Endothelial cell of umbilical vein (primary cell): ENCODE measurements around the gene UBE2M.

Source experiments
- EZH2 ChIP-seq: IDR thresholded peaks from 2 replicates; pipeline ENCODE4 v1.6.1; 2012; ENCODE audit warnings: borderline replicate concordance, low read depth, mild to moderate bottlenecking, moderate library complexity, low read length, inconsistent platforms; ENCODE audit not compliant: severe bottlenecking
- GATA2 ChIP-seq: IDR thresholded peaks from 2 replicates; pipeline ENCODE4 v1.7.0; 2011; ENCODE audit warnings: low read depth, mild to moderate bottlenecking, moderate library complexity, mixed read lengths, low read length; ENCODE audit not compliant: insufficient read length, insufficient read depth
- POLR2A ChIP-seq: IDR thresholded peaks from 2 replicates; pipeline ENCODE4 v1.6.1; 2012; ENCODE audit warnings: low read depth, mild to moderate bottlenecking, control low read depth, low read length
- POLR2AphosphoS5 ChIP-seq: IDR thresholded peaks from 2 replicates; pipeline ENCODE4 v1.6.1; 2012; ENCODE audit warnings: low read depth, mild to moderate bottlenecking, control low read depth, low read length, moderate library complexity; ENCODE audit not compliant: insufficient read depth
- TF ChIP-seq, protein P1 (sequence below), 2 donors: IDR thresholded peaks; 1 replicate in 1 of 2; 2 replicates in 1 of 2; pipeline ENCODE4 v1.5.1; 2011; ENCODE audit warnings: low read length in 2 of 2, mild to moderate bottlenecking in 2 of 2, moderate library complexity in 2 of 2, control low read depth in 1 of 2, inconsistent platforms in 1 of 2, low read depth in 1 of 2; ENCODE audit not compliant: insufficient read depth in 1 of 2; ENCODE audit errors: extremely low read depth in 1 of 2

DNA sequence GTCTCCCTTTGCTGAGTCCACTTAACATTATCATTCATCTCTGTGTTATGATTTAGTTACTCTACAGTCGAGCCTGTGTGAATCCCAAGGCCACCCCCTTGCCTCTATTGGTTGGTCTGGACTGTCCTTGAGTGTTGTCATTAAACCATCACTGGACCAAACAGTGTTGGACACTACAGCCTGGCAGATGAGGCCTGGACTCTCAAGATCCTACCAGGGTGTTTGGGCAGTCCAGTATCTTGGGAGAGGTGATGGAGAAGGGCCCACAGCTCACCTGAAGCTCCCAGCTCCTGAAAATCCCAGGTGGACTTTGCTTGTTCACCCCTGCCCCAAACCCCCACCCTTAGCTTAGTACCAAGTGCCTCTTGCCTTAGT is 7.3 kb downstream of the UBE2M start:
- TF ChIP-seq POLR2A = no peak
- TF ChIP-seq, protein P1, sequence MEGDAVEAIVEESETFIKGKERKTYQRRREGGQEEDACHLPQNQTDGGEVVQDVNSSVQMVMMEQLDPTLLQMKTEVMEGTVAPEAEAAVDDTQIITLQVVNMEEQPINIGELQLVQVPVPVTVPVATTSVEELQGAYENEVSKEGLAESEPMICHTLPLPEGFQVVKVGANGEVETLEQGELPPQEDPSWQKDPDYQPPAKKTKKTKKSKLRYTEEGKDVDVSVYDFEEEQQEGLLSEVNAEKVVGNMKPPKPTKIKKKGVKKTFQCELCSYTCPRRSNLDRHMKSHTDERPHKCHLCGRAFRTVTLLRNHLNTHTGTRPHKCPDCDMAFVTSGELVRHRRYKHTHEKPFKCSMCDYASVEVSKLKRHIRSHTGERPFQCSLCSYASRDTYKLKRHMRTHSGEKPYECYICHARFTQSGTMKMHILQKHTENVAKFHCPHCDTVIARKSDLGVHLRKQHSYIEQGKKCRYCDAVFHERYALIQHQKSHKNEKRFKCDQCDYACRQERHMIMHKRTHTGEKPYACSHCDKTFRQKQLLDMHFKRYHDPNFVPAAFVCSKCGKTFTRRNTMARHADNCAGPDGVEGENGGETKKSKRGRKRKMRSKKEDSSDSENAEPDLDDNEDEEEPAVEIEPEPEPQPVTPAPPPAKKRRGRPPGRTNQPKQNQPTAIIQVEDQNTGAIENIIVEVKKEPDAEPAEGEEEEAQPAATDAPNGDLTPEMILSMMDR (IDR thresholded peaks at IDR 0.05; ENCODE audit: extremely low read depth in 1 of 2, insufficient read depth in 1 of 2, low read depth in 1 of 2, low read length in 2 of 2) = no peak
- TF ChIP-seq EZH2 = no peak
- TF ChIP-seq POLR2AphosphoS5 = no peak
- TF ChIP-seq GATA2 = no peak
